Natural killer cell (primary cell): Measurements from ENCODE around the gene FHOD3. TPM values are rescaled to one million over a fixed set of nuclear protein-coding genes. Genes with fewer than 3 reads are reported as not detected.

ENCODE experiments used
- ATAC-seq, 3 donors: fragments of 150-1000 bp in 2 of 3; fragments of 200-7000 bp in 1 of 3; cut with Tn5 transposase; 1 replicate in 1 of 3; 2 replicates in 2 of 3; pipeline ENCODE4 v1.10.0; 2021; ENCODE audit warnings: mild to moderate bottlenecking in 2 of 3, moderate library complexity in 2 of 3
- DNase-seq, 2 donors: peaks; one replicate each; pipeline versions ENCODE4 v3.0.0 to v3.0.0-alpha.2; 2013 to 2021; ENCODE audit warnings: mixed read lengths in 1 of 2
- H3K27ac ChIP-seq: one replicate; pipeline ENCODE4 v1.5.1; 2013; ENCODE audit warnings: mild to moderate bottlenecking, low read length
- H3K27me3 ChIP-seq: one replicate; pipeline ENCODE4 v1.6.1; 2013; ENCODE audit warnings: low read length; ENCODE audit not compliant: control insufficient read depth, insufficient read depth
- H3K36me3 ChIP-seq: one replicate; pipeline ENCODE4 v1.6.1; 2013; ENCODE audit warnings: low read length; ENCODE audit not compliant: control insufficient read depth, insufficient read depth
- H3K4me1 ChIP-seq: one replicate; pipeline ENCODE4 v1.6.1; 2013; ENCODE audit warnings: low read length; ENCODE audit not compliant: control insufficient read depth, insufficient read depth
- H3K4me3 ChIP-seq: one replicate; pipeline ENCODE4 v1.5.1; 2013; ENCODE audit warnings: low read length
- H3K9me3 ChIP-seq: one replicate; pipeline ENCODE4 v1.6.1; 2013; ENCODE audit warnings: low read length; ENCODE audit not compliant: control insufficient read depth, insufficient read depth
- H3K27ac Mint-ChIP-seq, 2 donors: one replicate each; pipeline ENCODE4 v1.8.0; 2022; ENCODE audit warnings: mild to moderate bottlenecking in 2 of 2, mixed read lengths in 2 of 2, moderate library complexity in 1 of 2
- H3K27me3 Mint-ChIP-seq, 2 donors: one replicate each; pipeline ENCODE4 v1.8.0; 2022; ENCODE audit warnings: low read depth in 2 of 2, mixed read lengths in 2 of 2
- H3K36me3 Mint-ChIP-seq: one replicate; pipeline ENCODE4 v1.8.0; 2022; ENCODE audit warnings: mixed read lengths
- H3K4me1 Mint-ChIP-seq, 2 donors: one replicate each; pipeline ENCODE4 v1.8.0; 2022; ENCODE audit warnings: mixed read lengths in 2 of 2
- H3K4me3 Mint-ChIP-seq: one replicate; pipeline ENCODE4 v1.8.0; 2022; ENCODE audit warnings: mild to moderate bottlenecking, moderate library complexity, mixed read lengths
- H3K9me3 Mint-ChIP-seq, 2 donors: one replicate each; pipeline ENCODE4 v1.8.0; 2022; ENCODE audit warnings: mixed read lengths in 2 of 2
- CTCF ChIP-seq: fragments of 200-600 bp; IDR thresholded peaks from one replicate; pipeline ENCODE4 v1.8.0; 2022; ENCODE audit warnings: antibody characterized with exemption
- WGBS: methylation state at CpG from one replicate; pipeline ENCODE4 v1.1.7; 2013; ENCODE audit warnings: missing lambda C conversion rate; ENCODE audit not compliant: insufficient coverage; 5-methylcytosine and 5-hydroxymethylcytosine counted together
- intact Hi-C: fragments of 100-400 bp; cut with micrococcal nuclease; formaldehyde crosslinking; loops from one replicate; pipeline ENCODE4 v1.14.2; 2022
- total RNA-seq, 4 donors: library from RNA; stranded (reverse); fragments of 120-200 nt in 1 of 4; gene quantifications; one replicate each; pipeline versions ENCODE4 v1.2.3 to v1.2.4, GENCODE V29; 2013 to 2022

Gene FHOD3
- total RNA-seq, 3 donors from 2014 or later (not counting 1 experiment from before 2014, with no cell fraction given), result not detected

- H3K9me3 Mint-ChIP-seq, result no peaks in the 10 kb centered on the region
- H3K36me3 Mint-ChIP-seq, result no peaks in the 10 kb centered on the region
- TF ChIP-seq CTCF, result no peak
- H3K4me1 ChIP-seq, result no peaks in the 10 kb centered on the region
- H3K27ac Mint-ChIP-seq, result no peak overlapping the region
- H3K4me3 Mint-ChIP-seq, result no peak overlapping the region
- no peak overlapping the region for H3K4me3 ChIP-seq
- ATAC-seq, result no peak
- H3K9me3 ChIP-seq, result no peaks in the 10 kb centered on the region
- DNase-seq, result no peak
- no peaks in the 10 kb centered on the region for H3K27me3 ChIP-seq
- no peaks in the 10 kb centered on the region for H3K27me3 Mint-ChIP-seq
- no peaks in the 10 kb centered on the region for H3K36me3 ChIP-seq
- no peak overlapping the region for H3K27ac ChIP-seq
- intact Hi-C loops, result no loop called here
- WGBS, result 57% methylated on average over 2 of the region's 2 CpGs
- H3K4me1 Mint-ChIP-seq, result no peaks in the 10 kb centered on the region
These were observed 281.6 kb downstream of the FHOD3 start for GRCh38 chr18:36578871-36579710.

- Mint-ChIP-seq H3K4me3 (no peak overlapping the region), H3K36me3 (no peaks in the 10 kb centered on the region), H3K9me3 (no peaks in the 10 kb centered on the region), H3K4me1 (no peaks in the 10 kb centered on the region), H3K27ac (no peak overlapping the region), H3K27me3 (no peaks in the 10 kb centered on the region)
- ATAC-seq, result no peak
- intact Hi-C loops, result no loop called here
- Histone ChIP-seq H3K9me3 (no peaks in the 10 kb centered on the region), H3K36me3 (no peaks in the 10 kb centered on the region), H3K4me1 (no peaks in the 10 kb centered on the region), H3K4me3 (no peak overlapping the region), H3K27ac (no peak overlapping the region), H3K27me3 (no peaks in the 10 kb centered on the region)
- WGBS, result 75% methylated on average over 2 of the region's 2 CpGs
- DNase-seq, result no peak
- no peak for TF ChIP-seq CTCF
These were observed 282.8 kb downstream of the FHOD3 start for GRCh38 chr18:36580266-36580665.

- Histone ChIP-seq H3K9me3 (no peaks in the 10 kb centered on the region), H3K27ac (no peak overlapping the region), H3K27me3 (no peaks in the 10 kb centered on the region), H3K4me3 (no peak overlapping the region), H3K36me3 (no peaks in the 10 kb centered on the region), H3K4me1 (no peaks in the 10 kb centered on the region)
- no peak for ATAC-seq
- Mint-ChIP-seq H3K27ac (no peak overlapping the region), H3K36me3 (no peaks in the 10 kb centered on the region), H3K4me1 (no peaks in the 10 kb centered on the region), H3K9me3 (no peaks in the 10 kb centered on the region), H3K4me3 (no peak overlapping the region), H3K27me3 (no peaks in the 10 kb centered on the region)
- no peak for TF ChIP-seq CTCF
- 92% methylated on average over 5 of the region's 6 CpGs for WGBS
- no peak for DNase-seq
- intact Hi-C loops, result no loop called here
These were observed 283.6 kb downstream of the FHOD3 start for GRCh38 chr18:36580874-36581750.
